GM10266 (cell line): ENCODE results near the gene ADAMTS12.

ENCODE experiments used
- DNase-seq: peaks from one replicate; pipeline ENCODE4 v3.0.0; 2012; ENCODE audit errors: extremely low spot score
- CTCF ChIP-seq: IDR thresholded peaks from 2 replicates; pipeline ENCODE4 v1.5.1; 2012; ENCODE audit warnings: mild to moderate bottlenecking, low read depth; ENCODE audit not compliant: control insufficient read depth, insufficient read depth; ENCODE audit errors: missing control alignments

ADAMTS12 gene

DNA sequence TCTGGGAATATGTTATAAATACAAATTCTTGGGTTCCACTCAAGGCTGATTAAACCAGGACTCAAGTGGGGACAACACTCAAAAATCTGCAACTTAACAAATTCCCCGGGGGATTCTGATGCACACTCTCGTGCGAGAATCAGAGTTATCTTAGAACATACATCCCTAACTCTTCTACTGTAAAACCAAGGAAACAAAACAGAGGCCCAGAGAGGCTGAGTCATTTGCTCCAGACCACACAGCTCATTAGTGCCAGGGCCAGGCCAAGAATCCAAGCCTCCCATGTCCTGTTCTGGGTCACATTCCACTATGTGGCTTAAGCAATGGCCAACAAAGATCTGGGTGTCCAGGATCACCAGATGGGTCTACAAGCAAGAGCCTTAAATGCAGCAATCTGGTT lies 166.0 kb downstream of the ADAMTS12 start:
- no peak for DNase-seq
- no peak for TF ChIP-seq CTCF

- no peak for DNase-seq
Observed at GRCh38 chr5:33721491-33722200, 170.1 kb downstream of the ADAMTS12 start.

GRCh38 chr5:33720176-33720575 lies 171.6 kb downstream of the ADAMTS12 start:
- no peak for TF ChIP-seq CTCF

More at GRCh38 chr5:33721491-33722200, 170.1 kb downstream of the ADAMTS12 start:
- TF ChIP-seq CTCF, result no peak

DNA sequence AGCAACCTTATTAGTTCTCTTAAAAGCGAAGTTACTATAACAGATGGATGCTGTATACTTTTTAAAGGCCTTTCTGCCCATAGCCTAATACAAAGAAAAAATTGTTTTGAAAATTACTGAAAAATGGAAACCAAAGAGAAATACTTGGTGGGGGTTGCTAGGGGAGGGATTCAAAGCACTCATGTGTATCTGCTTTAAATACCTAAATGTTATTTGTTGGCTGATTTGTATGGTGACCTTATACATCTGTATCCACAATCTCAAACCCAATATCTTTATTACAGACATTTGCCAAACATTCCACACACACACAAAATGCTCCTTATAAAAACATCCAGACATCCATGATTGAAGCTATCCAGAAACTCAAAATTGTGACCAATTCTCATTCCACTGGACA lies 172.0 kb downstream of the ADAMTS12 start:
- no peak for TF ChIP-seq CTCF
- no peak for DNase-seq

More at GRCh38 chr5:33720176-33720575, 171.6 kb downstream of the ADAMTS12 start:
- DNase-seq, result no peak

DNA sequence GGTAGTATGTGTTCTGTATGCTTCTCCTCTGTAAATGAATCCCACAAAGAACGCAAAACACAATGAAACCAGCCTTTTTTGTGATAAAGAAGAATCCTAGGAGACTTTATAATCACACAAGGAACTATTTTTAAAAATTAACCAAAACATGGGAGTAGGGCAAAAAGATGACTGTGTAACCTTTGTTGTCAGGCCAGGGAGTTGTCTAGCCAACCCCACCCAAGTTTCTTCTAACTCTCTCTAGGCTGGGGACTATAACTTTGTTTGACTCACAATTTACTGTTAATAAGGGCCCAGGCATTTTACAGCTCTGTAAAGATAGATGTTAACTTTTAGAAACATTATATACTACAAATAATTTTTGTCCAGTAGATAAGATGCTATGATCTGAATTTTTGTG lies 176.1 kb downstream of the ADAMTS12 start:
- TF ChIP-seq CTCF, result no peak
- no peak for DNase-seq

DNA sequence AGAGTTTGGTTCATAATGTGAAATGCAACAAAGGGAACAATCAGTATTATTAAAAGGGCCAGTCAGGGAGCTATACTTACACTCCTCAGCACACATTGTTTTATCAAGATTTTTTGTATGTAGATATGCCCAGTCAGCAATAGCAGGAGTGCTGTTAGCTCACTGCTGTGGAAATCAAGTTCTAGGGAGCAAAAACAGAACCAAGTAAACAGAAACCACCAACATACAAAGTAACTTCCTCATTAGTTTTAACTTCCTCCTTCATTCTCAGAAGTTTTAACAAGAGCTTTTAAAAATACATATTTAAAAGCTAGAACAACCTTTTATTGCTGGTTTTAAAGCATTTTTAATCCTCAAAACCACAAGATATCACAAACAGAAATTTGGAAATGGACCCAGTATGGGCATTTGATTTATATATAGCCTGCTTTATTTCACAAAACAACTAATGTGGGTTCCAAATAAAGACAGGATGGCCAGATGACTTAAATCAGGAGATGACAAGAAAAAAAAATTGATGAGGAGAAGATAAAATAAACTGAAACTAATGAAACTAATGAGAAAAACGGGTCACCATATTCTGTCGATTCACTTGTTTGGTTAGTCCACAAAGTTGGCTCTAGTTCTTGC lies 178.5 kb downstream of the ADAMTS12 start:
- no peak for DNase-seq
- TF ChIP-seq CTCF, result no peak

DNA sequence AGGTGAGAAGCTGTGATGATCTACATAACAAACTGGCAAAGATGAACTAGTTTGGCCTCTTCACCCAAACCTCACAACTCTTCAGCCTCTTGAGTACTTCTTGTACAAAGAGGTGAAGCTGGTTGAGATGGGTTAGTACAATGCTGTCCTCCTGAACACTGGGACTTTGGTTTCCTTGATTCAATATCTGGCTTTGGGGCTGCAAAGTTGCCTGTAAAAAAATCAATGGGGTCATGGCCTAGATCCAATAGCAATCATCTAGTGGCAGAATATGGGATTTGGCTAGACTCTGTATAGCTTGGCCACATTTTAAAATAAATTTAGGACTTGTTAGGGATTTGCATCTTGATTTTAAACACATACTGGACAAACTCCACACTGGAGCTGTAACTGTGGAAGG lies 179.1 kb downstream of the ADAMTS12 start:
- DNase-seq, result no peak
- TF ChIP-seq CTCF, result no peak
